GM23248 (cell line): ENCODE measurements around the gene TAPBP. TPM values are rescaled to one million over a fixed set of nuclear protein-coding genes. Genes with fewer than 3 reads are reported as not detected.
"Not testable (repeated sequence)": the region's sequence is repeated elsewhere in the genome, so short reads cannot be mapped to it uniquely, and the experiment has no call there.

ENCODE experiments used
- DNase-seq: peaks from one replicate; pipeline ENCODE4 v3.0.0-alpha.2; 2015
- H2AFZ ChIP-seq: fragments of 200-600 bp; sonication (generic); 2 replicates; pipeline ENCODE4 v1.6.1; 2016; ENCODE audit warnings: antibody characterized with exemption
- H3F3A ChIP-seq: fragments of 200-600 bp; sonication (generic); 2 replicates; pipeline ENCODE4 v1.6.1; 2016; ENCODE audit warnings: mild to moderate bottlenecking, antibody characterized with exemption, mixed run types; ENCODE audit not compliant: insufficient read depth
- H3K27ac ChIP-seq: fragments of 200-600 bp; sonication (generic); 2 replicates; pipeline ENCODE4 v1.5.1; 2016; ENCODE audit warnings: mild to moderate bottlenecking
- H3K27me3 ChIP-seq: fragments of 200-600 bp; sonication (generic); replicated peaks from 2 replicates; pipeline ENCODE4 v1.6.1; 2016; ENCODE audit warnings: mild to moderate bottlenecking; ENCODE audit not compliant: insufficient read depth
- H3K36me3 ChIP-seq: fragments of 200-600 bp; sonication (generic); 2 replicates; pipeline ENCODE4 v1.6.1; 2016; ENCODE audit warnings: low read depth, mild to moderate bottlenecking
- H3K4me1 ChIP-seq: fragments of 200-600 bp; sonication (generic); 2 replicates; pipeline ENCODE4 v1.6.1; 2016; ENCODE audit warnings: mild to moderate bottlenecking; ENCODE audit not compliant: insufficient read depth
- H3K4me2 ChIP-seq: fragments of 200-600 bp; sonication (generic); one replicate; pipeline ENCODE4 v1.6.1; 2016; ENCODE audit warnings: mild to moderate bottlenecking; ENCODE audit not compliant: unreplicated experiment
- H3K4me3 ChIP-seq: fragments of 200-600 bp; sonication (generic); 2 replicates; pipeline ENCODE4 v1.5.1; 2016; ENCODE audit warnings: mild to moderate bottlenecking
- H3K79me2 ChIP-seq: fragments of 200-600 bp; sonication (generic); 2 replicates; pipeline ENCODE4 v1.6.1; 2016; ENCODE audit warnings: mild to moderate bottlenecking; ENCODE audit not compliant: insufficient read depth
- H3K9ac ChIP-seq: fragments of 200-600 bp; sonication (generic); 2 replicates; pipeline ENCODE4 v1.6.1; 2016; ENCODE audit warnings: mild to moderate bottlenecking
- H3K9me2 ChIP-seq: fragments of 200-600 bp; sonication (generic); 2 replicates; pipeline ENCODE4 v1.6.1; 2016; ENCODE audit warnings: mixed run types, mild to moderate bottlenecking, moderate library complexity; ENCODE audit not compliant: insufficient read depth
- H3K9me3 ChIP-seq: fragments of 200-600 bp; sonication (generic); one replicate; pipeline ENCODE4 v1.6.1; 2017; ENCODE audit warnings: low read depth
- H4K20me1 ChIP-seq: fragments of 200-600 bp; sonication (generic); 2 replicates; pipeline ENCODE4 v1.6.0; 2016; ENCODE audit not compliant: insufficient read depth
- EZH2 ChIP-seq: fragments of 200-600 bp; sonication (generic); IDR thresholded peaks from 2 replicates; pipeline ENCODE4 v1.6.1; 2018; ENCODE audit warnings: antibody characterized with exemption, mild to moderate bottlenecking; ENCODE audit not compliant: insufficient read depth, poor library complexity, severe bottlenecking
- EZH2phosphoT487 ChIP-seq: fragments of 200-600 bp; sonication (generic); IDR thresholded peaks from 2 replicates; pipeline ENCODE4 v1.6.1; 2018; ENCODE audit warnings: antibody characterized with exemption, moderate library complexity, mild to moderate bottlenecking, low read depth; ENCODE audit not compliant: insufficient read depth
- WGBS, 2 experiments: methylation state at CpG; one replicate each; pipeline ENCODE4 v1.1.6; 2015 to 2017; ENCODE audit warnings: low lambda C conversion rate in 2 of 2, low coverage in 1 of 2; ENCODE audit errors: missing lambda C conversion rate in 2 of 2; 5-methylcytosine and 5-hydroxymethylcytosine counted together
- in situ Hi-C: fragments of 300-500 bp; cut with MboI; formaldehyde crosslinking; loops from 2 replicates; pipeline ENCODE4 v1.15.0; 2020
- polyA plus RNA-seq: library from polyadenylated mRNA; unstranded; fragments of >200 nt; fragmentation: Nextera tagmentation; extraction: Ambion mirVana; gene quantifications from 2 replicates; pipeline ENCODE4 v1.2.1, GENCODE V29; 2016
- total RNA-seq: library from RNA; depleted of rRNA; stranded (reverse); fragments of >200 nt; shearing (Covaris generic); gene quantifications from 2 replicates; pipeline ENCODE4 v1.2.3, GENCODE V29; 2014

The TAPBP gene
- total and polyA plus RNA-seq, 2 experiments from 2014 or later, result 68.7 to 75.8 TPM

GRCh38 chr6:33288921-33289783 lies 24.7 kb downstream of the TAPBP start, which contains the start of the genes PFDN6 and WDR46:
Gene PFDN6 (plus strand): TSS chr6:33289601. CDS start chr6:33289857, 256 bp downstream.
Gene WDR46 (minus strand): TSS chr6:33289239. CDS start chr6:33289170, 69 bp downstream.
- no peak for TF ChIP-seq EZH2
- TF ChIP-seq EZH2phosphoT487, result no peak
- peak within 1 kb of the TSS; percentile 99 for H3K4me2 ChIP-seq
- in situ Hi-C loops, result no loop called here
- no peaks in the 10 kb centered on the region for H3K9me3 ChIP-seq
- H3K4me3 ChIP-seq, result peak within 1 kb of the TSS; percentile 98
- no peaks in the 10 kb centered on the region for H3K9me2 ChIP-seq
- no peaks in the 10 kb centered on the region for H3F3A ChIP-seq
- peak within 1 kb of the TSS; percentile 98 for H2AFZ ChIP-seq
- no peaks in the 10 kb centered on the region for H4K20me1 ChIP-seq
- H3K27me3 ChIP-seq, result no peaks in the 10 kb centered on the region
- DNase-seq, result peak; percentile 95
- peaks cover 25% of the 10 kb centered on the region; the same call in 1 of the 2 replicates for H3K36me3 ChIP-seq
- peak within 1 kb of the TSS; percentile 94 for H3K9ac ChIP-seq
- 1% methylated on average over 42 to 43 of the region's 43 CpGs for WGBS, 2 experiments
- H3K79me2 ChIP-seq, result peaks cover 70% of the 10 kb centered on the region
- H3K4me1 ChIP-seq, result peaks cover 13% of the 10 kb centered on the region
- peak within 1 kb of the TSS; percentile 64 for H3K27ac ChIP-seq

DNA sequence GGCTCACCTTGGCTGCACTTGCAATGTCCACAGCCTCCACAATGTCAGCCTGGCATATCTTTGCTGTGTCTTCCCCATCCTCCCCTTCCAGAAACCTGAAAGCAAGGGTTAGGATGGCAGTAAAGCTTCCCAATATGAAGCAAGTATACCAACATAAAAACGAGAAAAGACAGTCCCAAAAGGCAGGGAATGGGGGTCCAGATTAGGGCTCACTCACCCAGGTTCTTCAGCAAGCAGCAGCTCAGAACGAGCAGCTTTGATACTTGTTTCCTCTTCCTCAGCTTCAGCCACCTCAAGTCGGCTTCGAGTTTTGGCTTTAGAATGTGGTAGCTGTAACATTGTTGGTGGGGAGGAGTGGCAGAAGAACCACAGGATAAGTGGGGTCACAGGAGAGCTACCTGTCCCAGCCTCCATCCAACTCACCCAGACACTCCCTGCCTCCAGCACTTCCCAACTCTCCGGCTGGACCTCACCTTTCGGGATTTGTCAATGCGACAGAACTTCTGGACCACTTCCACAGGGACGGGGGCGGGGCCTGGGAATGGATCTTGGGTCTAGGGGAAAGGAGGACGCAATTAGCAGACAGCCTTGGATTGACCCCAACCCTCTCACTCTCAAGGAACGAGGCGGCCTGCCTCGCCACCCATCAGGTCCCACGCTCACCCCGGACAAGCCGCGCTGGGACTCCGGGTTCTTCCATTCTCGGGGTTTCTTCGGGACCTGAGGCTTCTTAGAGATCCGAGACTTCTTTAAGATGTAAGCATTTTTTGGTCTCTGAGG lies 25.5 kb downstream of the TAPBP start:
- peaks cover 13% of the 10 kb centered on the region for H3K4me1 ChIP-seq
- H3K4me2 ChIP-seq, result peak overlapping the region; percentile 99
- H3K27ac ChIP-seq, result peak overlapping the region; percentile 64
- H3K36me3 ChIP-seq, result peaks cover 32% of the 10 kb centered on the region; the same call in 1 of the 2 replicates
- peak; percentile 48 for DNase-seq
- no peaks in the 10 kb centered on the region for H3F3A ChIP-seq
- H3K4me3 ChIP-seq, result peak overlapping the region; percentile 98
- 11% methylated on average over 21 of the region's 21 CpGs for WGBS, 2 experiments
- H3K9me3 ChIP-seq, result no peaks in the 10 kb centered on the region
- H3K9me2 ChIP-seq, result no peaks in the 10 kb centered on the region
- in situ Hi-C loops, result no loop called here
- TF ChIP-seq EZH2phosphoT487 (no peak), EZH2 (no peak)
- H3K79me2 ChIP-seq, result peaks cover 78% of the 10 kb centered on the region
- H3K27me3 ChIP-seq, result no peaks in the 10 kb centered on the region
- peak overlapping the region; percentile 94 for H3K9ac ChIP-seq
- no peaks in the 10 kb centered on the region for H4K20me1 ChIP-seq
- H2AFZ ChIP-seq, result peak overlapping the region; percentile 98

GRCh38 chr6:33286946-33287914 lies 26.6 kb downstream of the TAPBP start:
- H3K79me2 ChIP-seq, result peaks cover 86% of the 10 kb centered on the region
- no peak overlapping the region for H2AFZ ChIP-seq
- 91 to 93% methylated on average over 22 of the region's 22 CpGs for WGBS, 2 experiments
- H3K9me3 ChIP-seq, result no peaks in the 10 kb centered on the region
- DNase-seq, result no peak
- no peak for TF ChIP-seq EZH2phosphoT487
- no peak for TF ChIP-seq EZH2
- in situ Hi-C loops, result no loop called here
- peaks cover 43% of the 10 kb centered on the region; the same call in 1 of the 2 replicates for H3K36me3 ChIP-seq
- H3K9me2 ChIP-seq, result no peaks in the 10 kb centered on the region
- H3K27ac ChIP-seq, result no peak overlapping the region
- peak overlapping the region; percentile 99 for H3K4me2 ChIP-seq
- H3K4me1 ChIP-seq, result peaks cover 13% of the 10 kb centered on the region
- no peaks in the 10 kb centered on the region for H3F3A ChIP-seq
- no peaks in the 10 kb centered on the region for H4K20me1 ChIP-seq
- H3K4me3 ChIP-seq, result peak overlapping the region; percentile 98; the same call in 1 of the 2 replicates
- H3K27me3 ChIP-seq, result no peaks in the 10 kb centered on the region
- H3K9ac ChIP-seq, result peak overlapping the region; percentile 94; the same call in 1 of the 2 replicates

- in situ Hi-C loops, result not testable (repeated sequence)
- 78 to 88% methylated on average over 4 of the region's 4 CpGs for WGBS, 2 experiments
These were observed 28.7 kb downstream of the TAPBP start for GRCh38 chr6:33285214-33285613.

More at GRCh38 chr6:33285214-33285613, 28.7 kb downstream of the TAPBP start:
- not testable (repeated sequence) for H3K27ac ChIP-seq, H3K4me1 ChIP-seq, DNase-seq, H4K20me1 ChIP-seq, H3F3A ChIP-seq, H3K4me2 ChIP-seq, H3K9me3 ChIP-seq, H2AFZ ChIP-seq, H3K9ac ChIP-seq, H3K27me3 ChIP-seq, H3K4me3 ChIP-seq, H3K9me2 ChIP-seq
- peaks cover 71% of the 10 kb centered on the region for H3K79me2 ChIP-seq
- H3K36me3 ChIP-seq, result peaks cover 44% of the 10 kb centered on the region; the same call in 1 of the 2 replicates
